ENCODE results near the gene VSIG10L2. TPM values are rescaled to one million over a fixed set of nuclear protein-coding genes. Genes with fewer than 3 reads are reported as not detected.

VSIG10L2 gene
- total RNA-seq, 1 donor from 2014 or later = not detected

DNA sequence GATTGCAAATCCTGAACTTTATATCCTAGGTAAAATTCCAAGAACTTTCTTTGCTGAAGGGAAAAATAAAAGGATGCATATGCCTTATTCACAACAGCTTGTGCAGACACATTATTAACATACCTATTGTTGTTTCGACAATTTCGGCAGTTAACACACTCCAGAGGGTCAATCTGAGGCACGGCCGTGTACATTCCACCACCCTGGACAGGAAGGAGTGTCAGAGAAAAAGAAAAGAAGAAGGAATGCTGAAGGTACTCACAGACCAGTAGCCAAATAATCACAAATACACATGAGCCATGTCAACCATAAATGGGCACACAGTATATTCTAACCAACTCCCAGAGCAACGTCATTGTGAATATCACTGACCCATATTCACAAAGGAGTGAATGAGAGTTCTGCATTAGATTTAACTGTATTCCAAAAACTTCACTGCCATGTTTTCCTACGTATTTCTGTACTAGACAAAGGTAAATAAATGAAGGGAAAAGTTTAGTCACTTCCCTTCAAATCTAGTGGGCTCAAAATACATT is 32.4 kb downstream of the VSIG10L2 start:
- Mint-ChIP-seq H3K27me3 (ENCODE audit: low read depth, unreplicated experiment) (no peaks in the 10 kb centered on the region), H3K9me3 (ENCODE audit: unreplicated experiment) (no peaks in the 10 kb centered on the region), H3K27ac (ENCODE audit: unreplicated experiment) (no peak overlapping the region), H3K4me1 (ENCODE audit: low read depth, unreplicated experiment) (peaks cover 9% of the 10 kb centered on the region), H3K4me3 (ENCODE audit: unreplicated experiment) (no peak overlapping the region), H3K36me3 (ENCODE audit: low read depth, unreplicated experiment) (peaks cover 3% of the 10 kb centered on the region)
- H3K36me3 ChIP-seq (ENCODE audit: insufficient read depth, low read length) = no peaks in the 10 kb centered on the region
- no peak overlapping the region for H3K4me2 ChIP-seq (ENCODE audit: low read length)
- no peaks in the 10 kb centered on the region for H3K79me2 ChIP-seq (ENCODE audit: insufficient read depth, low read length)
- H2AFZ ChIP-seq (ENCODE audit: low read depth, low read length) = no peak overlapping the region
- H3K9ac ChIP-seq (ENCODE audit: low read length) = no peak overlapping the region
- H3K4me3 ChIP-seq (ENCODE audit: insufficient read depth, low read depth, low read length) = no peak overlapping the region
- no peaks in the 10 kb centered on the region for H4K20me1 ChIP-seq (ENCODE audit: insufficient read depth, low read length)
- FAIRE-seq (no peak), DNase-seq (ENCODE audit: low read depth) (no peak)
- no peaks in the 10 kb centered on the region for H3K4me1 ChIP-seq (ENCODE audit: insufficient read depth, low read length)
- TF ChIP-seq, protein P1, sequence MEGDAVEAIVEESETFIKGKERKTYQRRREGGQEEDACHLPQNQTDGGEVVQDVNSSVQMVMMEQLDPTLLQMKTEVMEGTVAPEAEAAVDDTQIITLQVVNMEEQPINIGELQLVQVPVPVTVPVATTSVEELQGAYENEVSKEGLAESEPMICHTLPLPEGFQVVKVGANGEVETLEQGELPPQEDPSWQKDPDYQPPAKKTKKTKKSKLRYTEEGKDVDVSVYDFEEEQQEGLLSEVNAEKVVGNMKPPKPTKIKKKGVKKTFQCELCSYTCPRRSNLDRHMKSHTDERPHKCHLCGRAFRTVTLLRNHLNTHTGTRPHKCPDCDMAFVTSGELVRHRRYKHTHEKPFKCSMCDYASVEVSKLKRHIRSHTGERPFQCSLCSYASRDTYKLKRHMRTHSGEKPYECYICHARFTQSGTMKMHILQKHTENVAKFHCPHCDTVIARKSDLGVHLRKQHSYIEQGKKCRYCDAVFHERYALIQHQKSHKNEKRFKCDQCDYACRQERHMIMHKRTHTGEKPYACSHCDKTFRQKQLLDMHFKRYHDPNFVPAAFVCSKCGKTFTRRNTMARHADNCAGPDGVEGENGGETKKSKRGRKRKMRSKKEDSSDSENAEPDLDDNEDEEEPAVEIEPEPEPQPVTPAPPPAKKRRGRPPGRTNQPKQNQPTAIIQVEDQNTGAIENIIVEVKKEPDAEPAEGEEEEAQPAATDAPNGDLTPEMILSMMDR (IDR thresholded peaks at IDR 0.05; ENCODE audit: insufficient read depth, low read depth, low read length) = no peak
- no peak for TF ChIP-seq EZH2 (IDR thresholded peaks at IDR 0.05; ENCODE audit: insufficient read depth, low read length)
- H3K27me3 ChIP-seq (ENCODE audit: insufficient read depth, low read length) = no peaks in the 10 kb centered on the region
- no peaks in the 10 kb centered on the region for H3K9me3 ChIP-seq (ENCODE audit: insufficient read depth, low read depth, low read length)
- H3K27ac ChIP-seq (ENCODE audit: low read depth, low read length) = no peak overlapping the region

DNA sequence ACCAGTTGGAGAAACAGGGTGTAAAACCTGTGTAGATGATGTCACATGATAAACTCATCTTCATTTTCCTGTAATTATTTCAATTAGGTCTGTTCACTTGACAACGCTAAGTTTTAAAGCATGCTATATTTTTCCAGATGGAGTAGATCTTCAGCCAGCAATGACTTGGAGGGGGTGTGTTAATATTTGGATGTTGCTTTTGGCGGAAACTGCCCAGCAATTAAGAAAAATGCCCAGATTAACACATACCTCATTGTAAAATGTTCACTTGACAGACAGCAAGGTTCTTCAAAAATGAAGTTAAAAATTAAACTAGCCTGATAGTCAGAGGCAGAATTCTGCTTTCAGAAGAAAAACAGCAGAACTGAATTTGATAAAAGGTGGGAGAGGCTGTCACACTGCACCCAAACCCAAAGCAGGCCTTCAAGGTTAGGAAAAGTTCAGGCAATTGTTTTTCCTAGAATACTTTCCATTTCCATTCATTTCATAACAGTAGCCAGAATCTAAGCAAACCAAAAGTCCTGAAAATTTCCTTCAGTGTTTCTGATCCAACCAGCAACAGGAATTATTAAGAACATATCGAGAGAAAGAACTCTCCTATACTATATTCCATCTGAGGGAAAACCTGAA is 33.0 kb downstream of the VSIG10L2 start:
- H3K27ac Mint-ChIP-seq (ENCODE audit: unreplicated experiment) = no peak overlapping the region
- no peaks in the 10 kb centered on the region for H4K20me1 ChIP-seq (ENCODE audit: insufficient read depth, low read length)
- DNase-seq (ENCODE audit: low read depth) = no peak

More for the DNA sequence above, 33.0 kb downstream of the VSIG10L2 start:
- H3K4me1 ChIP-seq (ENCODE audit: insufficient read depth, low read length) = no peaks in the 10 kb centered on the region
- Mint-ChIP-seq H3K36me3 (ENCODE audit: low read depth, unreplicated experiment) (peaks cover 3% of the 10 kb centered on the region), H3K27me3 (ENCODE audit: low read depth, unreplicated experiment) (no peaks in the 10 kb centered on the region), H3K4me1 (ENCODE audit: low read depth, unreplicated experiment) (peaks cover 13% of the 10 kb centered on the region), H3K9me3 (ENCODE audit: unreplicated experiment) (no peaks in the 10 kb centered on the region), H3K4me3 (ENCODE audit: unreplicated experiment) (no peak overlapping the region)
- no peak overlapping the region for H3K9ac ChIP-seq (ENCODE audit: low read length)
- H3K9me3 ChIP-seq (ENCODE audit: insufficient read depth, low read depth, low read length) = no peaks in the 10 kb centered on the region
- no peak overlapping the region for H3K4me2 ChIP-seq (ENCODE audit: low read length)
- no peaks in the 10 kb centered on the region for H3K27me3 ChIP-seq (ENCODE audit: insufficient read depth, low read length)
- FAIRE-seq = no peak
- H2AFZ ChIP-seq (ENCODE audit: low read depth, low read length) = no peak overlapping the region
- H3K4me3 ChIP-seq (ENCODE audit: insufficient read depth, low read depth, low read length) = no peak overlapping the region
- H3K27ac ChIP-seq (ENCODE audit: low read depth, low read length) = no peak overlapping the region
- H3K79me2 ChIP-seq (ENCODE audit: insufficient read depth, low read length) = no peaks in the 10 kb centered on the region
- TF ChIP-seq, protein P1 (IDR thresholded peaks at IDR 0.05; ENCODE audit: insufficient read depth, low read depth, low read length) = no peak
- no peak for TF ChIP-seq EZH2 (IDR thresholded peaks at IDR 0.05; ENCODE audit: insufficient read depth, low read length)
- no peaks in the 10 kb centered on the region for H3K36me3 ChIP-seq (ENCODE audit: insufficient read depth, low read length)

Data from astrocyte (in vitro differentiated cells and primary cell).